Trophoblast cell (in vitro differentiated cells and primary cell): ENCODE data around the gene ANO10.

Experiments
- DNase-seq, 2 donors: peaks; one replicate each; pipeline ENCODE4 v3.0.0-alpha.2; 2016
- H2AFZ ChIP-seq: 2 replicates; pipeline ENCODE4 v1.6.1; 2013; ENCODE audit warnings: low read length, moderate library complexity, mild to moderate bottlenecking; ENCODE audit not compliant: insufficient read depth, poor library complexity
- H2AK5ac ChIP-seq: 2 replicates; pipeline ENCODE4 v1.6.1; 2013; ENCODE audit warnings: mild to moderate bottlenecking, low read length
- H2BK120ac ChIP-seq: 2 replicates; pipeline ENCODE4 v1.6.1; 2013; ENCODE audit warnings: low read length, mild to moderate bottlenecking, moderate library complexity; ENCODE audit not compliant: insufficient read depth, poor library complexity
- H2BK12ac ChIP-seq: 2 replicates; pipeline ENCODE4 v1.6.1; 2013; ENCODE audit warnings: mild to moderate bottlenecking, low read length, moderate library complexity
- H2BK5ac ChIP-seq: 2 replicates; pipeline ENCODE4 v1.6.1; 2013; ENCODE audit warnings: low read length, low read depth, moderate library complexity, mild to moderate bottlenecking; ENCODE audit not compliant: poor library complexity
- H3K14ac ChIP-seq: 2 replicates; pipeline ENCODE4 v1.6.1; 2013; ENCODE audit warnings: mild to moderate bottlenecking, low read length
- H3K18ac ChIP-seq: 2 replicates; pipeline ENCODE4 v1.6.1; 2013; ENCODE audit warnings: mild to moderate bottlenecking, low read length
- H3K23ac ChIP-seq: 2 replicates; pipeline ENCODE4 v1.6.1; 2013; ENCODE audit warnings: low read length
- H3K27ac ChIP-seq: 2 replicates; pipeline ENCODE4 v1.5.1; 2013; ENCODE audit warnings: low read depth, mild to moderate bottlenecking, inconsistent platforms, low read length, moderate library complexity
- H3K27me3 ChIP-seq: 2 replicates; pipeline ENCODE4 v1.6.1; 2013; ENCODE audit warnings: inconsistent platforms, mild to moderate bottlenecking, low read length, moderate library complexity; ENCODE audit not compliant: insufficient read depth
- H3K36me3 ChIP-seq, 2 experiments: 1 replicate in 1 of 2; 2 replicates in 1 of 2; pipeline ENCODE4 v1.6.1; 2013; ENCODE audit warnings: low read length in 2 of 2, mild to moderate bottlenecking in 2 of 2, moderate library complexity in 1 of 2; ENCODE audit not compliant: insufficient read depth in 2 of 2, control insufficient read depth in 1 of 2
- H3K4ac ChIP-seq: 2 replicates; pipeline ENCODE4 v1.6.1; 2013; ENCODE audit warnings: low read depth, mild to moderate bottlenecking, low read length, moderate library complexity
- H3K4me1 ChIP-seq, 2 experiments: 1 replicate in 1 of 2; 2 replicates in 1 of 2; pipeline ENCODE4 v1.6.1; 2013; ENCODE audit warnings: low read length in 2 of 2, mild to moderate bottlenecking in 2 of 2, moderate library complexity in 1 of 2; ENCODE audit not compliant: insufficient read depth in 2 of 2, control insufficient read depth in 1 of 2
- H3K4me2 ChIP-seq: 2 replicates; pipeline ENCODE4 v1.6.1; 2013; ENCODE audit warnings: inconsistent platforms, mild to moderate bottlenecking, low read length, moderate library complexity
- H3K4me3 ChIP-seq: 2 replicates; pipeline ENCODE4 v1.5.1; 2013; ENCODE audit warnings: mild to moderate bottlenecking, low read depth, low read length, inconsistent platforms
- H3K79me1 ChIP-seq: one replicate; pipeline ENCODE4 v1.6.1; 2013; ENCODE audit warnings: low read length
- H3K79me2 ChIP-seq: 2 replicates; pipeline ENCODE4 v1.6.1; 2013; ENCODE audit warnings: low read length, mild to moderate bottlenecking; ENCODE audit not compliant: control insufficient read depth, insufficient read depth, poor library complexity
- H3K9ac ChIP-seq: 2 replicates; pipeline ENCODE4 v1.6.1; 2013; ENCODE audit warnings: mild to moderate bottlenecking, low read length
- H3K9me3 ChIP-seq: 2 replicates; pipeline ENCODE4 v1.6.1; 2013; ENCODE audit warnings: low read depth, mild to moderate bottlenecking, control low read depth, inconsistent platforms, low read length; ENCODE audit not compliant: insufficient read depth
- H4K12ac ChIP-seq: 2 replicates; pipeline ENCODE4 v1.6.1; 2013; ENCODE audit warnings: low read depth, mild to moderate bottlenecking, low read length, moderate library complexity
- H4K8ac ChIP-seq: 2 replicates; pipeline ENCODE4 v1.6.1; 2013; ENCODE audit warnings: low read depth, mild to moderate bottlenecking, low read length, moderate library complexity
- H4K91ac ChIP-seq: one replicate; pipeline ENCODE4 v1.6.1; 2013; ENCODE audit warnings: low read depth, mild to moderate bottlenecking, low read length, moderate library complexity
- WGBS: extraction: QIAGEN DNeasy Blood & Tissue Kit; methylation state at CpG from one replicate; pipeline ENCODE4 v1.1.7; 2013; ENCODE audit warnings: missing lambda C conversion rate; ENCODE audit not compliant: insufficient read length, insufficient coverage; ENCODE audit errors: extremely low coverage; 5-methylcytosine and 5-hydroxymethylcytosine counted together

Gene ANO10

DNA sequence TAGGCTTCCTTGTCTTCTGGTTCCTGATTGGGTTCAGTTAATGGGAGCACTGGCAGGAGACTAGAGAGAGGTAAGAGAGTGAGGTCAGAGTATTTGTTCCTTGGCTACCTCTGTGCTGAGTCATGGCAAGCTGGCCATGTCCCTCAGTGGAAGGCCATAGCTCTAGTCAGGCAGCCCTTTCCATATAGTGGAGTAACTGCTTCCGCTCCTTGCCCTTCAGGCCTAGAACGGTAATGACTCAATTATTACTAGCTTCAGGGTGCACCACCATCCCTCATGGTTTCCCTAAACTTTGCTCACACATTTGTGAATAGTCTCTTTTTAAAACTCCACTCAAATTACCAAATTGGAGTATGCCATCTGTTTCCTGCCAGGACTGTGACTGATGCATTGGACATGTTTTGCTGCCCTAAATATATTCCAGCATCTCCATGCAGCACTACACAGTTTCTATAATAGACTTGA is 10.5 kb upstream of the ANO10 start:
- Histone ChIP-seq H4K12ac (no peak overlapping the region), H3K27ac (no peak overlapping the region), H3K4me3 (no peak overlapping the region), H2BK120ac (no peak overlapping the region), H3K9me3 (no peaks in the 10 kb centered on the region), H4K91ac (no peak overlapping the region), H3K23ac (no peak overlapping the region), H3K4ac (no peak overlapping the region), H3K4me2 (no peak overlapping the region), H3K4me1 (no peaks in the 10 kb centered on the region), H2AFZ (no peak overlapping the region), H3K36me3 (no peaks in the 10 kb centered on the region), H3K18ac (no peak overlapping the region), H2BK12ac (no peak overlapping the region), H2AK5ac (no peak overlapping the region), H3K79me2 (no peaks in the 10 kb centered on the region), H3K79me1 (no peaks in the 10 kb centered on the region), H2BK5ac (no peak overlapping the region), H3K27me3 (no peaks in the 10 kb centered on the region), H3K14ac (no peak overlapping the region), H4K8ac (no peak overlapping the region), H3K9ac (no peak overlapping the region)
- WGBS = no CpG with 5 or more reads among the region's 2 CpGs
- peak; percentile 59 to 77 for DNase-seq

DNA sequence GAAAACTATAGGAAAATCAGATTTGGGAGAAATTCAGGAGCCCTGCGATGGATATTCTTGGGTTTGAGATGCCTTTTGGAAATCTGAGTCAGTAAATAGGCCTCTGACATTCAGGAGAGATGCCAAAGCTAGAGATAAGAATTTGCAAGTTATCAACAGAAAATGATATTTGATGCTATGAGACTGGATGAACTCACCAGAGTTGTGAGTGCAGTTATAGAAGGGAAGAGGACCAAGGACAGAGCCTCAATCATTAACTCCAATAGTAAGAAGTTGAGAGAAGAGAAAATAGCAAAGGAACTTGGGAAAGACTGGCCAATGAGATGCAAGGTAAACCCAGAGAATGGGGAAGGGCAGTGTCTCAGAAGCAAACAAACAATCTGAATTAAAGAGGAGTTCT is 7.9 kb upstream of the ANO10 start:
- no peak overlapping the region for H4K8ac ChIP-seq
- no peak overlapping the region for H3K14ac ChIP-seq
- no peaks in the 10 kb centered on the region for H3K27me3 ChIP-seq
- H3K4me1 ChIP-seq = no peaks in the 10 kb centered on the region
- no peaks in the 10 kb centered on the region for H3K79me2 ChIP-seq
- no peak overlapping the region for H3K4me2 ChIP-seq
- no peak overlapping the region for H3K9ac ChIP-seq
- no peak overlapping the region for H3K4me3 ChIP-seq
- H2AK5ac ChIP-seq = no peak overlapping the region
- no peak overlapping the region for H3K4ac ChIP-seq
- no peaks in the 10 kb centered on the region for H3K36me3 ChIP-seq
- no peak overlapping the region for H4K91ac ChIP-seq
- H3K23ac ChIP-seq = no peak overlapping the region
- no peak overlapping the region for H2AFZ ChIP-seq
- H3K27ac ChIP-seq = no peak overlapping the region
- H2BK120ac ChIP-seq = no peak overlapping the region
- no peak for DNase-seq
- H4K12ac ChIP-seq = no peak overlapping the region
- no CpG with 5 or more reads among the region's 1 CpG for WGBS
- no peaks in the 10 kb centered on the region for H3K79me1 ChIP-seq
- H3K9me3 ChIP-seq = no peaks in the 10 kb centered on the region
- H2BK5ac ChIP-seq = no peak overlapping the region
- no peak overlapping the region for H3K18ac ChIP-seq
- H2BK12ac ChIP-seq = no peak overlapping the region

DNA sequence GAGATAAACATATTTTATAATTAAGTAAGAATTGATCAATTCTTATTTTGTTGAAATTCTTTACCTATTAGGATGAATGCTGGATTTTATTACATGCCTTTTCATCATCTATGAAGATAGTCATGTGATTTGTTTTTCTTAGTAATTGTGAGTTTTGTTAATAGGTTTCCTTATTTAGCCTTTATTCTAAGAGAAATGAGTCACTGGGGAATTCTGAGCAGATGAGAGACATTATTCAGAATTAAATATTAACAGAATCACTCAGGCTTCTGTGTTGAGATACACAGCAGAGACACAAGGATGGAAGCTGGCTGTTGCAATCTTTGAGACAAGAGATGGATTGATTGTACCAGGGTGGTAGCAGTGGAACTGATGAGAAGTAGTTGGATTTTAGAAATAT is 7.4 kb upstream of the ANO10 start:
- no peak overlapping the region for H2BK12ac ChIP-seq
- no peak overlapping the region for H3K14ac ChIP-seq
- no peaks in the 10 kb centered on the region for H3K4me1 ChIP-seq
- H3K4me3 ChIP-seq = no peak overlapping the region
- no peaks in the 10 kb centered on the region for H3K27me3 ChIP-seq
- no peak overlapping the region for H3K4ac ChIP-seq
- no peaks in the 10 kb centered on the region for H3K9me3 ChIP-seq
- no peak overlapping the region for H3K9ac ChIP-seq
- no peak overlapping the region for H2AFZ ChIP-seq
- no peak overlapping the region for H3K27ac ChIP-seq
- H4K91ac ChIP-seq = no peak overlapping the region
- no peak overlapping the region for H2BK120ac ChIP-seq
- H3K4me2 ChIP-seq = no peak overlapping the region
- H4K8ac ChIP-seq = no peak overlapping the region
- no peaks in the 10 kb centered on the region for H3K36me3 ChIP-seq
- no peak for DNase-seq
- no peak overlapping the region for H2AK5ac ChIP-seq
- H3K79me2 ChIP-seq = no peaks in the 10 kb centered on the region
- H3K23ac ChIP-seq = no peak overlapping the region
- no peaks in the 10 kb centered on the region for H3K79me1 ChIP-seq
- no peak overlapping the region for H3K18ac ChIP-seq
- H2BK5ac ChIP-seq = no peak overlapping the region
- H4K12ac ChIP-seq = no peak overlapping the region

DNA sequence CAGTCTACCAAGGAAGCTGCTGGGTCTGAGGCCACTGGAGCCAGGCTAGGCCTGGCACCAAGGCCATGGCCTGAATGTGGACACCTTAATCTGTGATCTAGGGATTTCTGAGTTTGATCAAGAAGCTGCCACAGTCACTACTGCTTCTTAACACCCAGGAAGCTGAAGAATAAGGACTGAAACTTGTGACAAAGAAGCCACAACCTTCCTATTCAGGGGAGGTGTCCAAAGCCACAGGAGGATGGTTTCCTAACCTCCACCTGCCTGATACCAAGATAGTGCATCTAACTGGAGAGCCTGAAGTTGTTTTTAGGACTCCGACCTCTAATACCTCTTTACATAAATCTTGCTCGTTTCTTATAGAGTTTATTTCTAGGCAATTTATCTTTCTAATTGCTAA is 5.5 kb upstream of the ANO10 start:
- Histone ChIP-seq H3K23ac (no peak overlapping the region), H4K8ac (no peak overlapping the region), H3K4me3 (no peak overlapping the region), H2BK5ac (no peak overlapping the region), H3K4me2 (no peak overlapping the region), H3K27me3 (no peaks in the 10 kb centered on the region), H4K12ac (no peak overlapping the region), H2AFZ (no peak overlapping the region), H3K4me1 (peaks cover 0 to 3% of the 10 kb centered on the region in 2 experiments), H3K9ac (no peak overlapping the region), H3K14ac (no peak overlapping the region), H4K91ac (no peak overlapping the region), H2BK120ac (no peak overlapping the region), H3K9me3 (no peaks in the 10 kb centered on the region), H2BK12ac (no peak overlapping the region), H3K79me1 (peaks cover 3% of the 10 kb centered on the region), H3K36me3 (no peaks in the 10 kb centered on the region), H3K18ac (no peak overlapping the region), H3K79me2 (no peaks in the 10 kb centered on the region), H2AK5ac (no peak overlapping the region), H3K4ac (no peak overlapping the region), H3K27ac (no peak overlapping the region)
- no peak for DNase-seq
- no CpG with 5 or more reads among the region's 2 CpGs for WGBS
